Large intestine (tissue), 3 donors: Measurements from ENCODE around the gene SMPDL3B. TPM values are rescaled to one million over a fixed set of nuclear protein-coding genes. Genes with fewer than 3 reads are reported as not detected.
"Not testable (repeated sequence)": the region's sequence is repeated elsewhere in the genome, so short reads cannot be mapped to it uniquely, and the experiment has no call there.

Source experiments
- DNase-seq, 2 donors: peaks; one replicate each; pipeline versions ENCODE4 v3.0.0 to v3.0.0-alpha.2; 2013
- H3K27ac ChIP-seq: one replicate; pipeline ENCODE4 v1.5.1; 2013; ENCODE audit warnings: low read length
- H3K27me3 ChIP-seq: 2 replicates; pipeline ENCODE4 v1.6.1; 2013; ENCODE audit warnings: low read length; ENCODE audit not compliant: control insufficient read depth, insufficient read depth
- H3K36me3 ChIP-seq: 2 replicates; pipeline ENCODE4 v1.6.1; 2013; ENCODE audit warnings: low read length; ENCODE audit not compliant: control insufficient read depth, insufficient read depth
- H3K4me1 ChIP-seq: one replicate; pipeline ENCODE4 v1.6.1; 2013; ENCODE audit warnings: low read length; ENCODE audit not compliant: control insufficient read depth, insufficient read depth
- H3K4me3 ChIP-seq: one replicate; pipeline ENCODE4 v1.5.1; 2013; ENCODE audit warnings: low read length
- H3K9me3 ChIP-seq: one replicate; pipeline ENCODE4 v1.6.1; 2013; ENCODE audit warnings: mild to moderate bottlenecking, low read depth, low read length, moderate library complexity; ENCODE audit not compliant: control insufficient read depth
- WGBS: methylation state at CpG from one replicate; pipeline ENCODE4 v1.1.5; 2013; ENCODE audit warnings: low lambda C conversion rate; ENCODE audit not compliant: insufficient coverage; 5-methylcytosine and 5-hydroxymethylcytosine counted together
- polyA plus RNA-seq: library from polyadenylated mRNA; unstranded; fragments of 120-200 nt; gene quantifications from one replicate; pipeline ENCODE4 v1.2.1, GENCODE V29; 2013

SMPDL3B gene
- polyA plus RNA-seq, 1 donor = 17.0 TPM

- DNase-seq = no peak
- Histone ChIP-seq H3K9me3 (no peaks in the 10 kb centered on the region), H3K36me3 (peaks cover 20% of the 10 kb centered on the region), H3K27me3 (no peaks in the 10 kb centered on the region), H3K27ac (no peak overlapping the region), H3K4me1 (no peaks in the 10 kb centered on the region), H3K4me3 (no peak overlapping the region)
- 100% methylated on average over 1 of the region's 3 CpGs for WGBS
Measured at GRCh38 chr1:27981145-27981544, 46.3 kb downstream of the SMPDL3B start.

GRCh38 chr1:27990920-27991537 is 56.2 kb downstream of the SMPDL3B start:
- no peak for DNase-seq
- Histone ChIP-seq H3K27me3 (no peaks in the 10 kb centered on the region), H3K9me3 (no peaks in the 10 kb centered on the region), H3K4me1 (no peaks in the 10 kb centered on the region), H3K4me3 (no peak overlapping the region), H3K36me3 (peaks cover 72% of the 10 kb centered on the region), H3K27ac (no peak overlapping the region)
- 100% methylated on average over 1 of the region's 3 CpGs for WGBS

GRCh38 chr1:27992276-27992675 is 57.5 kb downstream of the SMPDL3B start:
- Histone ChIP-seq H3K27me3 (no peaks in the 10 kb centered on the region), H3K36me3 (peaks cover 75% of the 10 kb centered on the region), H3K4me3 (no peak overlapping the region), H3K9me3 (no peaks in the 10 kb centered on the region), H3K27ac (no peak overlapping the region), H3K4me1 (no peaks in the 10 kb centered on the region)
- DNase-seq = no peak
- no CpG with 5 or more reads among the region's 6 CpGs for WGBS

- H3K36me3 ChIP-seq = peaks cover 77% of the 10 kb centered on the region
- H3K9me3 ChIP-seq = no peaks in the 10 kb centered on the region
- no peak overlapping the region for H3K27ac ChIP-seq
- H3K27me3 ChIP-seq = no peaks in the 10 kb centered on the region
- H3K4me3 ChIP-seq = no peak overlapping the region
- no CpG with 5 or more reads among the region's 3 CpGs for WGBS
- no peak for DNase-seq
- no peaks in the 10 kb centered on the region for H3K4me1 ChIP-seq
Measured at GRCh38 chr1:27993241-27993640, 58.4 kb downstream of the SMPDL3B start.

GRCh38 chr1:27994060-27994459 is 59.3 kb downstream of the SMPDL3B start:
- H3K27ac ChIP-seq = no peak overlapping the region
- WGBS = no CpG with 5 or more reads among the region's 1 CpG
- no peaks in the 10 kb centered on the region for H3K4me1 ChIP-seq
- no peak for DNase-seq
- peaks cover 77% of the 10 kb centered on the region for H3K36me3 ChIP-seq
- no peaks in the 10 kb centered on the region for H3K27me3 ChIP-seq
- H3K9me3 ChIP-seq = no peaks in the 10 kb centered on the region
- no peak overlapping the region for H3K4me3 ChIP-seq

- H3K27ac ChIP-seq, H3K9me3 ChIP-seq, H3K4me3 ChIP-seq, H3K27me3 ChIP-seq, H3K4me1 ChIP-seq, DNase-seq: not testable (repeated sequence)
- H3K36me3 ChIP-seq = peaks cover 75% of the 10 kb centered on the region
- WGBS = 100% methylated on average over 1 of the region's 6 CpGs
Measured at GRCh38 chr1:27994526-27994925, 59.7 kb downstream of the SMPDL3B start.

GRCh38 chr1:27999055-27999454 is 64.3 kb downstream of the SMPDL3B start:
- DNase-seq = no peak
- peaks cover 65% of the 10 kb centered on the region for H3K36me3 ChIP-seq
- WGBS = no CpG with 5 or more reads among the region's 1 CpG

GRCh38 chr1:28002600-28002999 is 67.8 kb downstream of the SMPDL3B start:
- H3K27me3 ChIP-seq = no peaks in the 10 kb centered on the region
- no peaks in the 10 kb centered on the region for H3K9me3 ChIP-seq
- 100% methylated on average over 1 of the region's 10 CpGs for WGBS
- no peak overlapping the region for H3K4me3 ChIP-seq
- no peaks in the 10 kb centered on the region for H3K4me1 ChIP-seq
- H3K36me3 ChIP-seq = peaks cover 47% of the 10 kb centered on the region
- H3K27ac ChIP-seq = no peak overlapping the region
- no peak for DNase-seq

More at GRCh38 chr1:27999055-27999454, 64.3 kb downstream of the SMPDL3B start:
- Histone ChIP-seq H3K4me1 (no peaks in the 10 kb centered on the region), H3K9me3 (no peaks in the 10 kb centered on the region), H3K27me3 (no peaks in the 10 kb centered on the region), H3K27ac (no peak overlapping the region), H3K4me3 (no peak overlapping the region)

GRCh38 chr1:28003117-28003516 is 68.3 kb downstream of the SMPDL3B start:
- not testable (repeated sequence) for H3K27me3 ChIP-seq, DNase-seq, H3K4me3 ChIP-seq, H3K9me3 ChIP-seq, H3K4me1 ChIP-seq, H3K27ac ChIP-seq
- WGBS = no CpG with 5 or more reads among the region's 8 CpGs
- H3K36me3 ChIP-seq = peaks cover 42% of the 10 kb centered on the region
